Measurements from ENCODE around the gene MIA2. TPM values are rescaled to one million over a fixed set of nuclear protein-coding genes. Genes with fewer than 3 reads are reported as not detected.

MIA2 gene
- total and polyA plus RNA-seq, 8 donors = 24.7 to 47.4 (median 34.4) TPM

- no peak overlapping the region for H3K4me3 ChIP-seq
- no peak for FAIRE-seq
Measured at GRCh38 chr14:39425947-39426346, 192.2 kb downstream of the MIA2 start.

GRCh38 chr14:39426605-39427004, 192.9 kb downstream of the MIA2 start:
- Histone ChIP-seq H3K27ac (no peak overlapping the region), H3K4me3 (no peak overlapping the region), H3K9me3 (no peaks in the 10 kb centered on the region), H3K36me3 (no peaks in the 10 kb centered on the region), H3K4me1 (peaks cover 0 to 36% (median 23%) of the 10 kb centered on the region in 3 donors), H3K27me3 (no peaks in the 10 kb centered on the region)
- DNase-seq (no peak), ATAC-seq (peak in 2 of 4 donors; percentile 17 to 28), FAIRE-seq (no peak)
- 47 to 55% methylated on average over 7 of the region's 7 CpGs for WGBS, 2 donors
- TF ChIP-seq CTCF (IDR thresholded peaks at IDR 0.05) = no peak
- intact Hi-C loops (cut with DNase I) = no loop called here

More at GRCh38 chr14:39425947-39426346, 192.2 kb downstream of the MIA2 start:
- Histone ChIP-seq H3K27me3 (no peaks in the 10 kb centered on the region), H3K9me3 (no peaks in the 10 kb centered on the region), H3K27ac (no peak overlapping the region), H3K4me1 (peaks cover 0 to 36% (median 23%) of the 10 kb centered on the region in 3 donors), H3K36me3 (no peaks in the 10 kb centered on the region)
- intact Hi-C loops (cut with DNase I) = no loop called here
- WGBS, 2 donors = 78 to 84% methylated on average over 3 of the region's 3 CpGs
- DNase-seq (no peak), ATAC-seq (no peak)
- no peak for TF ChIP-seq CTCF (IDR thresholded peaks at IDR 0.05)

GRCh38 chr14:39428118-39428517, 194.4 kb downstream of the MIA2 start:
- no peak for DNase-seq
- FAIRE-seq = no peak

GRCh38 chr14:39430762-39431415, 197.2 kb downstream of the MIA2 start:
- ATAC-seq (no peak), DNase-seq (peak in 1 of 6 donors; percentile 19), FAIRE-seq (no peak)
- peak overlapping the region; percentile 86 to 94 (median 94) for H3K4me3 ChIP-seq
- H3K27me3 ChIP-seq = no peaks in the 10 kb centered on the region
- 8 to 12% methylated on average over 19 of the region's 19 CpGs for WGBS, 2 donors
- peaks cover 0 to 34% (median 25%) of the 10 kb centered on the region in 3 donors for H3K4me1 ChIP-seq
- H3K9me3 ChIP-seq = no peaks in the 10 kb centered on the region
- intact Hi-C loops (cut with DNase I) = no loop called here
- peak overlapping the region; percentile 98 to 100 (median 99) for H3K27ac ChIP-seq
- TF ChIP-seq CTCF (IDR thresholded peaks at IDR 0.05) = no peak
- no peaks in the 10 kb centered on the region for H3K36me3 ChIP-seq

More at GRCh38 chr14:39428118-39428517, 194.4 kb downstream of the MIA2 start:
- no peak overlapping the region for H3K27ac ChIP-seq
- intact Hi-C loops (cut with DNase I) = no loop called here
- H3K36me3 ChIP-seq = no peaks in the 10 kb centered on the region
- no peaks in the 10 kb centered on the region for H3K9me3 ChIP-seq
- no peak for TF ChIP-seq CTCF (IDR thresholded peaks at IDR 0.05)
- H3K4me3 ChIP-seq = no peak overlapping the region
- H3K27me3 ChIP-seq = no peaks in the 10 kb centered on the region
- 92 to 94% methylated on average over 8 of the region's 8 CpGs for WGBS, 2 donors
- ATAC-seq = no peak
- H3K4me1 ChIP-seq = peaks cover 0 to 36% (median 23%) of the 10 kb centered on the region in 3 donors
